Central memory CD8-positive, alpha-beta T cell (primary cell): ENCODE results near the gene RASGRP1.

Source experiments
- ATAC-seq: fragments of 150-1000 bp; cut with Tn5 transposase; replicated peaks from 2 replicates; pipeline ENCODE4 v1.10.0; 2022; ENCODE audit warnings: mild to moderate bottlenecking, moderate FRiP score, moderate number of reproducible peaks; ENCODE audit not compliant: poor library complexity, severe bottlenecking; ENCODE audit errors: extremely low read depth
- DNase-seq, 2 donors: peaks; one replicate each; pipeline ENCODE4 v3.0.0; 2021; ENCODE audit warnings: low spot score in 2 of 2
- H3K27ac Mint-ChIP-seq: one replicate; pipeline ENCODE4 v1.8.0; 2022; ENCODE audit warnings: low read depth, mild to moderate bottlenecking, moderate library complexity, mixed read lengths
- H3K27me3 Mint-ChIP-seq: one replicate; pipeline ENCODE4 v1.8.0; 2022; ENCODE audit warnings: mixed read lengths
- H3K36me3 Mint-ChIP-seq: one replicate; pipeline ENCODE4 v1.8.0; 2022; ENCODE audit warnings: mild to moderate bottlenecking, moderate library complexity, mixed read lengths; ENCODE audit not compliant: insufficient read depth
- H3K4me1 Mint-ChIP-seq: one replicate; pipeline ENCODE4 v1.8.0; 2022; ENCODE audit warnings: mixed read lengths
- H3K4me3 Mint-ChIP-seq: one replicate; pipeline ENCODE4 v1.8.0; 2022; ENCODE audit warnings: mild to moderate bottlenecking, moderate library complexity, mixed read lengths
- H3K9me3 Mint-ChIP-seq: one replicate; pipeline ENCODE4 v1.8.0; 2022; ENCODE audit warnings: mixed read lengths

The RASGRP1 gene

GRCh38 chr15:38508647-38509046, 56.0 kb downstream of the RASGRP1 start:
- Mint-ChIP-seq H3K4me1 (no peaks in the 10 kb centered on the region), H3K36me3 (peaks cover 80% of the 10 kb centered on the region), H3K9me3 (no peaks in the 10 kb centered on the region), H3K4me3 (no peak overlapping the region), H3K27me3 (no peaks in the 10 kb centered on the region), H3K27ac (peak overlapping the region; percentile 27)
- ATAC-seq (no peak), DNase-seq (no peak)

GRCh38 chr15:38507570-38507969, 57.0 kb downstream of the RASGRP1 start:
- no peak overlapping the region for H3K4me3 Mint-ChIP-seq
- DNase-seq (no peak), ATAC-seq (no peak)
- H3K9me3 Mint-ChIP-seq = no peaks in the 10 kb centered on the region
- no peaks in the 10 kb centered on the region for H3K4me1 Mint-ChIP-seq
- peak overlapping the region; percentile 79 for H3K27ac Mint-ChIP-seq
- no peaks in the 10 kb centered on the region for H3K27me3 Mint-ChIP-seq
- peaks cover 82% of the 10 kb centered on the region for H3K36me3 Mint-ChIP-seq

- H3K4me3 Mint-ChIP-seq = no peak overlapping the region
- DNase-seq = no peak
- H3K36me3 Mint-ChIP-seq = peaks cover 86% of the 10 kb centered on the region
- H3K4me1 Mint-ChIP-seq = no peaks in the 10 kb centered on the region
- H3K27me3 Mint-ChIP-seq = no peaks in the 10 kb centered on the region
- no peaks in the 10 kb centered on the region for H3K9me3 Mint-ChIP-seq
- H3K27ac Mint-ChIP-seq = peak overlapping the region; percentile 79
- no peak for ATAC-seq
Measured at GRCh38 chr15:38506997-38507396, 57.6 kb downstream of the RASGRP1 start.

GRCh38 chr15:38504680-38505467, 59.7 kb downstream of the RASGRP1 start:
- Mint-ChIP-seq H3K9me3 (no peaks in the 10 kb centered on the region), H3K4me3 (no peak overlapping the region), H3K36me3 (peaks cover 90% of the 10 kb centered on the region), H3K27me3 (no peaks in the 10 kb centered on the region), H3K4me1 (no peaks in the 10 kb centered on the region), H3K27ac (peak overlapping the region; percentile 46)
- no peak for DNase-seq
- ATAC-seq = no peak

- Mint-ChIP-seq H3K4me1 (no peaks in the 10 kb centered on the region), H3K27me3 (no peaks in the 10 kb centered on the region), H3K27ac (peak overlapping the region; percentile 11), H3K9me3 (no peaks in the 10 kb centered on the region), H3K36me3 (peaks cover 92% of the 10 kb centered on the region), H3K4me3 (no peak overlapping the region)
- DNase-seq = no peak
- ATAC-seq = no peak
Measured at GRCh38 chr15:38503496-38503895, 61.1 kb downstream of the RASGRP1 start.

- ATAC-seq = no peak
- Mint-ChIP-seq H3K9me3 (no peaks in the 10 kb centered on the region), H3K4me1 (peaks cover 6% of the 10 kb centered on the region), H3K27ac (peak overlapping the region; percentile 38), H3K27me3 (no peaks in the 10 kb centered on the region), H3K36me3 (peaks cover 81% of the 10 kb centered on the region), H3K4me3 (no peak overlapping the region)
- DNase-seq = no peak
Measured at GRCh38 chr15:38499651-38500050, 65.0 kb downstream of the RASGRP1 start.

- peaks cover 77% of the 10 kb centered on the region for H3K36me3 Mint-ChIP-seq
- peak overlapping the region; percentile 56 for H3K27ac Mint-ChIP-seq
- no peaks in the 10 kb centered on the region for H3K27me3 Mint-ChIP-seq
- no peaks in the 10 kb centered on the region for H3K9me3 Mint-ChIP-seq
- DNase-seq (no peak), ATAC-seq (no peak)
- H3K4me3 Mint-ChIP-seq = no peak overlapping the region
- peaks cover 6% of the 10 kb centered on the region for H3K4me1 Mint-ChIP-seq
Measured at GRCh38 chr15:38496151-38496550, 68.5 kb downstream of the RASGRP1 start.

GRCh38 chr15:38490242-38490922, 74.2 kb downstream of the RASGRP1 start:
- H3K36me3 Mint-ChIP-seq = peaks cover 71% of the 10 kb centered on the region
- no peaks in the 10 kb centered on the region for H3K27me3 Mint-ChIP-seq
- DNase-seq = no peak
- peak overlapping the region; percentile 13 for H3K4me3 Mint-ChIP-seq
- peak overlapping the region; percentile 30 for H3K27ac Mint-ChIP-seq
- peaks cover 22% of the 10 kb centered on the region for H3K4me1 Mint-ChIP-seq
- no peak for ATAC-seq
- no peaks in the 10 kb centered on the region for H3K9me3 Mint-ChIP-seq

- ATAC-seq = no peak
- H3K4me1 Mint-ChIP-seq = peaks cover 31% of the 10 kb centered on the region
- no peaks in the 10 kb centered on the region for H3K9me3 Mint-ChIP-seq
- H3K27ac Mint-ChIP-seq = peak overlapping the region; percentile 90
- DNase-seq = no peak
- no peak overlapping the region for H3K4me3 Mint-ChIP-seq
- peaks cover 54% of the 10 kb centered on the region for H3K36me3 Mint-ChIP-seq
- no peaks in the 10 kb centered on the region for H3K27me3 Mint-ChIP-seq
Measured at GRCh38 chr15:38487378-38487777, 77.2 kb downstream of the RASGRP1 start.

GRCh38 chr15:38486936-38487335, 77.7 kb downstream of the RASGRP1 start:
- H3K27ac Mint-ChIP-seq = peak overlapping the region; percentile 90
- no peak for DNase-seq
- peak; percentile 74 for ATAC-seq
- no peaks in the 10 kb centered on the region for H3K9me3 Mint-ChIP-seq
- no peak overlapping the region for H3K4me3 Mint-ChIP-seq
- peaks cover 35% of the 10 kb centered on the region for H3K4me1 Mint-ChIP-seq
- peaks cover 50% of the 10 kb centered on the region for H3K36me3 Mint-ChIP-seq
- no peaks in the 10 kb centered on the region for H3K27me3 Mint-ChIP-seq

GRCh38 chr15:38482572-38482971, 82.0 kb downstream of the RASGRP1 start:
- no peaks in the 10 kb centered on the region for H3K27me3 Mint-ChIP-seq

GRCh38 chr15:38481761-38482160, 82.9 kb downstream of the RASGRP1 start:
- peak overlapping the region; percentile 70 for H3K27ac Mint-ChIP-seq
- ATAC-seq = no peak
- peaks cover 29% of the 10 kb centered on the region for H3K36me3 Mint-ChIP-seq
- H3K9me3 Mint-ChIP-seq = no peaks in the 10 kb centered on the region
- H3K4me3 Mint-ChIP-seq = no peak overlapping the region
- no peak for DNase-seq
- no peaks in the 10 kb centered on the region for H3K27me3 Mint-ChIP-seq
- peaks cover 39% of the 10 kb centered on the region for H3K4me1 Mint-ChIP-seq

More at GRCh38 chr15:38482572-38482971, 82.0 kb downstream of the RASGRP1 start:
- ATAC-seq (no peak), DNase-seq (no peak)
- peaks cover 47% of the 10 kb centered on the region for H3K4me1 Mint-ChIP-seq
- H3K36me3 Mint-ChIP-seq = peaks cover 30% of the 10 kb centered on the region
- H3K27ac Mint-ChIP-seq = peak overlapping the region; percentile 70
- H3K4me3 Mint-ChIP-seq = no peak overlapping the region
- H3K9me3 Mint-ChIP-seq = no peaks in the 10 kb centered on the region

- no peak for ATAC-seq
- H3K36me3 Mint-ChIP-seq = peaks cover 28% of the 10 kb centered on the region
- no peaks in the 10 kb centered on the region for H3K27me3 Mint-ChIP-seq
- H3K9me3 Mint-ChIP-seq = no peaks in the 10 kb centered on the region
- H3K4me1 Mint-ChIP-seq = peaks cover 37% of the 10 kb centered on the region
- H3K4me3 Mint-ChIP-seq = no peak overlapping the region
- no peak for DNase-seq
- peak overlapping the region; percentile 70 for H3K27ac Mint-ChIP-seq
Measured at GRCh38 chr15:38481113-38481512, 83.5 kb downstream of the RASGRP1 start.
